ENCODE results near the gene GEMIN2.
"Not testable (repeated sequence)": the region's sequence is repeated elsewhere in the genome, so short reads cannot be mapped to it uniquely, and the experiment has no call there.

Gene GEMIN2

DNA sequence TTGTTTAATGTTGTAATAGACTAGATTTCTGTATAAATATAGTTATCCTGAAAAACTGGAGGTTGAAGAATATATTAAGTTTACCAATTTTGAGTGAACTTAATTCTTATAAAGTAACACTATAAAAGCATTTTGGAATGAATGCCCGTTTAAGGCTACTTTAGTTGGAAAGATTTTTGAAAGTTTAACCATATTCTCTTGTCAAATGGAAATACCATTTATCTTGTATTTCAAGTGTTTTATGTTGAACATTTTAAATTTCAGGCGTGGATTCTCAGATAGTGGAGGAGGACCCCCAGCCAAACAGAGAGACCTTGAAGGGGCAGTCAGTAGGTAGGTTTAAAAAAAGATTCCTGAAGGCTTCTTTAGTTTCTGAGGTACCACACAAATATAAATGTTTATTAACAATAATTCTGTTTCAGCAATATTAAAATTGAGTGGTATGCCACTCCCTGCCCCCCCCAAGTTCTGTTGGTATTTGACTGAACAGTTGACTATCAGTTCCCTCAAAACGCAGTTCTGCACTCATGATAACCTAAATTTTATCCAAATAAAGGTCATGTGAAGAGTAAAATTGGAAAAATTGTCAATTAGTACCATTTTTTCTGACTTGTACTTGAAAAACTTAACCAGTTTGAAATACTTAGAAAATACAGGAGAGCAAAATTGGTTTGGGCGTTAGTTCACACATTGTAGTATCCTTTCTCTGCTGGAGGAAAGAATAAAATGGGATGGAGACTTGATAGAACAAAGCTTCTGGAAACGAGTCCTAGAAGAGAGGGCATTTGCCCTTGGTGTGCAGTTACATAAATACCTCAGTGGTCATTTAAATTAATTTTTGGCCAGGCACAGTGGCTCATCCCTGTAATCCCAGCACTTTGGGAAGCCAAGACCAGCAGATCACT, 62.4 kb downstream of the GEMIN2 start:
- DNase-seq (ENCODE audit: low read depth in 2 of 2) = no peak

DNA sequence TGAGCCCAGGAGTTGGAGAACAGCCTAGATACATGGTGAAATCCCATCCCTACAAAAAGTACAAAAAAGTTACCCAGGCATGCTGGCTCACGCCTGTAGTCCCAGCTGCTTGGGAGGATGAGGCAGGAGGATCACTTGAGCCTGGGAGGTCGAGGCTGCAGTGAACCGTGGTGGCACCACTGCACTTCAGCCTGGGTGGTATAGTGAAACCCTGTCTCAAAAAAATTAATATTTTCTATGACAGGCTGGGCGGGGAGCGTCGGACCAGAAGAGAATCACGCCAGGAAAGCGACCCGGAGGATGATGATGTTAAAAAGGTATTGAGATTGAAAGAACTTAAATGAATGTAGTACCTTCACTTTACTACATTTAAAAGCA, 63.0 kb downstream of the GEMIN2 start:
- DNase-seq (ENCODE audit: low read depth in 2 of 2) = no peak

DNA sequence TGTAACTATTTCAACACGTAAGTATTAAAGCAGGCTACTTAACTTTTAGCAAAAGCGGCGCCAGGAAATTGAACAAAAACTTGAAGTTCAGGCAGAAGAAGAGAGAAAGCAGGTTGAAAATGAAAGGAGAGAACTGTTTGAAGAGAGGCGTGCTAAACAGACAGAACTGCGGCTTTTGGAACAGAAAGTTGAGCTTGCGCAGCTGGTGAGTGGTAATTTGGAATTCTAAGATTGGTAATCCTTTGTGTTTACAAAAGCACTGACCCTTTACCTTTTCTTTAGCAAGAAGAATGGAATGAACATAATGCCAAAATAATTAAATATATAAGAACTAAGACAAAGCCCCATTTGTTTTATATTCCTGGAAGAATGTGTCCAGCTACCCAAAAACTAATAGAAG, 64.9 kb downstream of the GEMIN2 start:
- DNase-seq (ENCODE audit: low read depth in 2 of 2) = no peak

DNA sequence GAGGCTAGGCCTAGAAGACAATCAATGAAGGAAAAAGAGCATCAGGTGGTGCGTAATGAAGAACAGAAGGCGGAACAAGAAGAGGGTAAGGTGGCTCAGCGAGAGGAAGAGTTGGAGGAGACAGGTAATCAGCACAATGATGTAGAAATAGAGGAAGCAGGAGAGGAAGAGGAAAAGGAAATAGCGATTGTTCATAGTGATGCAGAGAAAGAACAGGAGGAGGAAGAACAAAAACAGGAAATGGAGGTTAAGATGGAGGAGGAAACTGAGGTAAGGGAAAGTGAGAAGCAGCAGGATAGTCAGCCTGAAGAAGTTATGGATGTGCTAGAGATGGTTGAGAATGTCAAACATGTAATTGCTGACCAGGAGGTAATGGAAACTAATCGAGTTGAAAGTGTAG, 66.4 kb downstream of the GEMIN2 start:
- no peak for DNase-seq (ENCODE audit: low read depth in 2 of 2)

DNA sequence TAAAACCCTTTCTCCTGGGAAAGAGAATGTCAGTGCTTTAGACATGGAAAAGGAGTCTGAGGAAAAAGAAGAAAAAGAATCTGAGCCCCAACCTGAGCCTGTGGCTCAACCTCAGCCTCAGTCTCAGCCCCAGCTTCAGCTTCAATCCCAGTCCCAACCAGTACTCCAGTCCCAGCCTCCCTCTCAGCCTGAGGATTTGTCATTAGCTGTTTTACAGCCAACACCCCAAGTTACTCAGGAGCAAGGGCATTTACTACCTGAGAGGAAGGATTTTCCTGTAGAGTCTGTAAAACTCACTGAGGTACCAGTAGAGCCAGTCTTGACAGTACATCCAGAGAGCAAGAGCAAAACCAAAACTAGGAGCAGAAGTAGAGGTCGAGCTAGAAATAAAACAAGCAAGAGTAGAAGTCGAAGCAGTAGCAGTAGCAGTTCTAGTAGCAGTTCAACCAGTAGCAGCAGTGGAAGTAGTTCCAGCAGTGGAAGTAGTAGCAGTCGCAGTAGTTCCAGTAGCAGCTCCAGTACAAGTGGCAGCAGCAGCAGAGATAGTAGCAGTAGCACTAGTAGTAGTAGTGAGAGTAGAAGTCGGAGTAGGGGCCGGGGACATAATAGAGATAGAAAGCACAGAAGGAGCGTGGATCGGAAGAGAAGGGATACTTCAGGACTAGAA, 67.0 kb downstream of the GEMIN2 start:
- DNase-seq (ENCODE audit: low read depth in 2 of 2) = no peak

DNA sequence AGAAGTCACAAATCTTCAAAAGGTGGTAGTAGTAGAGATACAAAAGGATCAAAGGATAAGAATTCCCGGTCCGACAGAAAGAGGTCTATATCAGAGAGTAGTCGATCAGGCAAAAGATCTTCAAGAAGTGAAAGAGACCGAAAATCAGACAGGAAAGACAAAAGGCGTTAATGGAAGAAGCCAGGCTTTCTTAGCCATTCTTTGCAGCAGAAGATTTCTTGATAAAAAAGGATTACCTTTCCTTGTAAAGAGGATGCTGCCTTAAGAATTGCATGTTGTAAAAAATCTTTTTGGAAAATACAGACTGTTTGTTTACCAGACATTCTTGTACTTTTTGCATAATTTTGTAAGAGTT, 67.5 kb downstream of the GEMIN2 start:
- no peak for DNase-seq (ENCODE audit: low read depth in 2 of 2)

DNA sequence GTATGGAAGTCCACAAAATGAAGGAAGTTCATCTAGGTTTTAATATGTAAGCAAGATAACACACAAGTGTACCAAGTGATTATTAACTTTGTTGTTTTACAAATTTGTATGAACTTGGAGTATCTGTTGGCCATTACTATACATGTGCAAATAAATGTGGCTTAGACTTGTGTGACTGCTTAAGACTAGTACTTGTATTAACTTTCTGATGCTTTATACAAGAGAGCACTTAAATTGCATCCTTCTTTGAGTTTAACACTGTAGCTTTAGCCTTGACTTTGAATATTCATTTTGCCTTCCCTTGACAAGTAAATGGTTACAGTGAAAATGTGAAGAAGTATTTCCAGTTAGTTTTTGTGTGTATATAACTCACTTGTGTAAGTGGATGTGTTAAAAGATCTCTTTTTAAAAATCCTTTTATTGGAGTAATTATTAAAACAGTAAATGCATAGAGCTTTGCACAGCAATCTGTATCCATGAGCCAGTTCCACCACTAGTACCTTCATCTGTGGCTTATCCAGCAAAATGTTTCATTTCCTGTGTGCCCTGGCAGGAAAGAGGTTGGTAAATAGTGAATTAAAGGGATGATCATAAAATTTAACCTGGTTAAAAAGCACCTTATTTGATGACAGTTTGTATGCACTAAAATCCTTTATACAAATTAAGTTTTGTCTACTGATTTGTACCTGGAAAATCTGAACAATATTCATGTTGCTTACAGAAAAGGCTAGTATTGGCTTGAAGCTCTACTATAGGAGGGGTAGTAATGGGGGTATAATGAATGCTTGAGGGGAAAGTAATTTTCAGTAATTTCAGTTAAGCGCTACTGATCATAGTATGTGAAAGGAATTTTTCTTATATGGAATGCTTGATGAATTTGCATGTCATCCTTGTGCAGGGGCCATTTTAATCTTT, 68.9 kb downstream of the GEMIN2 start:
- no peak for DNase-seq (ENCODE audit: low read depth in 2 of 2)

DNA sequence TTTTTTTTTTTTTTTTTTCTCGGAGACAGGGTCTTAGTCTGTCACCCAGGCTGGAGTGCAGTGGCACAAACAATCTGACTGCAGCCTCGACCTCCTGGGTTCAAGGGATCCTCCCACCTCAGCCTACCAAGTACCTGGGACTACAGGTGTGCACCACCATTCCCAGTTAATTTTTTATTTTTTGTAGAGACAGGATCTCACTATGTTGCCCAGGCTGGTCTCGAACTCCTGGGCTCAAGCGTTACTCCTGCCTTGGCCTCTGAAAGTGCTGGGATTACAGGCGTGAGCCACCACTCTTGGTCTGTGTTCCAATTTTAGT, 69.5 kb downstream of the GEMIN2 start:
- DNase-seq (ENCODE audit: low read depth in 2 of 2) = not testable (repeated sequence)

DNA sequence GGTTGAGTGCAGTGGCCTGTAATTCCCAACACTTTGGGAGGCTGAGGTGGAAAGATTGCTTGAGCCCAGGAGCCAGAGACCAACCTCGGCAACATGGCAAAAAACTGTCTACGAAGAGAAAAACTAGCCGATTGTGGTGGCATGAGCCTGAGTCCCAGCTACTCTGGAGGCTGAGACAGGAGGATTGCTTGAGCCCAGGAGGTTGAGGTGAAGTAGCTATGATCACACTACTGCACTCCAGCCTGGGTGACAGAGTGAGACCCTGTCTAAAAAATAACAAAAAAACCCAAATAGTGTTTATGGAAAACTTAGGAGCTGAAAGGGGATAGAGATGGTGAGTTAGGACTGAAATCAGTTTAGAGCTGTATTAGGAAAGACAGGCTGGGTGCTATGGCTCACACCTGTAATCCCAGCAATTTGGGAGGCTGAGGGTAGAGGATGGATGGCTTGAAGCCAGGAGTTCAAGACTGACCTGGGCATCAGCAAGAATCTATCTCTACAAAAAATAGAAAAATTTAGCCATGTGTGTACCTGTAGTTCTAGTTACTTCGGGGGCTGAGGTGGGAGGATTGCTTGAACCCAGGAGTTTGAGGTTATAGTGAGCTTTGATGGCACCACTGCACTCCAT, 70.6 kb downstream of the GEMIN2 start:
- no peak for DNase-seq (ENCODE audit: low read depth in 2 of 2)

DNA sequence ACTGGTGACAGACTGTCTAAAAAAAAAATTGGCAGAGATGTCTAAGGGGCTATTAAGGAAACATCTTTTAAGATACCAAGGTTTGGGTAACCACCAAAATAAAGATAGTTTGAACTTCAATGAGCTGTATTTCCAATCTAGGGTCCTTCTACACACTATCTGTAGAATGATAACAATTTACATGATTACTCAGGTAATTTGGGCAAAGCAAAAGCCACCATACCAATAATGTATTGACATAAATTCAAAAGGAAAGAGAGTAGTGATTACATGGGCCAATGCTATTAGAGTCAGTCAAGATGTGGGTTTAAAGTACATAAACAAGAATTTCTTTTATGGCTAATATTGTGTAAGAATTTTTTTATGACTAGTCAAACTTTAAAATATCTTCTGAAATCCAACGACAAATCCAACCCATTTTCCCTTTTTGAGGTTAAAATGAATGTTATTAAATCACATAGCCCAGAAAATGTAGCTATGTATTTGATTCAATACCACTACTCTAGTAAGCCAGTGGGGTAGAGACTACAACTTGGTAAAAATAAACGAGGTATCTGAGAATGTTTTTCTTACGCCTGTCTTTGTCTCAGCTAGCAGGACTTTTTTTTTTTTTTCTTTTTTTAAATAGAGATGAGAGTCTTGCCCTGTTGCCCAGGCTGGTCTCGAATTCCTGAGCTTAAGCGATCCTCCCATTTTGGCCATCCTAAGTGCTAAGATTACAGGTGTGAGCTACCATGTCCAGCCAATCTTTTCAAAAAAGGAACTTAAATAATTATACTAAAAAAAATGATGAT, 71.3 kb downstream of the GEMIN2 start:
- no peak for DNase-seq (ENCODE audit: low read depth in 2 of 2)
